H1 (cell line): ENCODE measurements around the gene CORO2B. TPM values are rescaled to one million over a fixed set of nuclear protein-coding genes. Genes with fewer than 3 reads are reported as not detected.

Source experiments
- ATF2 ChIP-seq: IDR thresholded peaks from 2 replicates; pipeline ENCODE4 v1.6.1; 2012; ENCODE audit warnings: low read length, inconsistent platforms
- CTBP2 ChIP-seq: IDR thresholded peaks from 2 replicates; pipeline ENCODE4 v1.7.0; 2011; ENCODE audit warnings: borderline replicate concordance, mild to moderate bottlenecking, moderate library complexity, mixed read lengths, low read length; ENCODE audit not compliant: insufficient read depth, insufficient read length
- EZH2 ChIP-seq: fragments of 200-600 bp; sonication (generic); IDR thresholded peaks from 2 replicates; pipeline ENCODE4 v1.7.1; 2012; ENCODE audit warnings: low read depth, mild to moderate bottlenecking, moderate library complexity, low read length, inconsistent platforms; ENCODE audit not compliant: severe bottlenecking
- JUN ChIP-seq: IDR thresholded peaks from 2 replicates; pipeline ENCODE4 v1.6.1; 2011; ENCODE audit warnings: low read depth, mild to moderate bottlenecking, improper control_type of control experiment, low read length
- MAFK ChIP-seq: IDR thresholded peaks from 2 replicates; pipeline ENCODE4 v1.6.1; 2012; ENCODE audit warnings: low read depth, mild to moderate bottlenecking, improper control_type of control experiment, low read length
- POU5F1 ChIP-seq: IDR thresholded peaks from 2 replicates; pipeline ENCODE4 v1.6.1; 2011; ENCODE audit warnings: low read depth, mild to moderate bottlenecking, low read length, moderate library complexity
- SP2 ChIP-seq: IDR thresholded peaks from 2 replicates; pipeline ENCODE4 v1.6.1; 2012; ENCODE audit warnings: mild to moderate bottlenecking, low read length, inconsistent platforms
- SUZ12 ChIP-seq: fragments of 200-600 bp; sonication (generic); IDR thresholded peaks from 2 replicates; pipeline ENCODE4 v1.6.1; 2012; ENCODE audit warnings: mild to moderate bottlenecking, inconsistent platforms, low read length, moderate library complexity, mixed read lengths
- TAF1 ChIP-seq: IDR thresholded peaks from 2 replicates; pipeline ENCODE4 v1.6.1; 2011; ENCODE audit warnings: mild to moderate bottlenecking, low read depth, low read length
- TCF12 ChIP-seq: IDR thresholded peaks from 2 replicates; pipeline ENCODE4 v1.6.1; 2011; ENCODE audit warnings: low read depth, mild to moderate bottlenecking, low read length
- polyA plus RNA-seq, 7 experiments: library from polyadenylated mRNA; depleted of rRNA in 3 of 7; stranded (reverse) in 5 of 7; unstranded in 2 of 7; fragments of >200 nt in 5 of 7; fragments of 200-250 nt in 2 of 7; gene quantifications; 1 replicate in 5 of 7; 2 replicates in 1 of 7; 4 replicates in 1 of 7; pipeline versions ENCODE4 v1.2.1 to v1.2.3, GENCODE V29; 2011 to 2013; ENCODE audit warnings: missing spikeins in 2 of 7, mixed read lengths in 2 of 7
- total RNA-seq: library from RNA; stranded (reverse); fragmentation: NEBNext Ultra II Directional; extraction: Animal tissue kit (Norgen Biotek cat#: 25700); gene quantifications from 2 replicates; pipeline ENCODE4 v1.2.1, GENCODE V29; 2021
- TF ChIP-seq, protein P1 (sequence below): fragments of 300-600 bp; sonication (generic); IDR thresholded peaks from 2 replicates; pipeline ENCODE4 v1.7.1; 2012; ENCODE audit warnings: low read length, moderate library complexity, mild to moderate bottlenecking, inconsistent platforms; ENCODE audit not compliant: insufficient replicate concordance

The CORO2B gene
- total and polyA plus RNA-seq, 2 of the 8 experiments (the other 6 are each of a cell fraction or from before 2014, with no cell fraction given) = 3.4 to 6.7 TPM

GRCh38 chr15:68711406-68711805 lies 132.6 kb downstream of the CORO2B start (continued):
- TF ChIP-seq, protein P1, sequence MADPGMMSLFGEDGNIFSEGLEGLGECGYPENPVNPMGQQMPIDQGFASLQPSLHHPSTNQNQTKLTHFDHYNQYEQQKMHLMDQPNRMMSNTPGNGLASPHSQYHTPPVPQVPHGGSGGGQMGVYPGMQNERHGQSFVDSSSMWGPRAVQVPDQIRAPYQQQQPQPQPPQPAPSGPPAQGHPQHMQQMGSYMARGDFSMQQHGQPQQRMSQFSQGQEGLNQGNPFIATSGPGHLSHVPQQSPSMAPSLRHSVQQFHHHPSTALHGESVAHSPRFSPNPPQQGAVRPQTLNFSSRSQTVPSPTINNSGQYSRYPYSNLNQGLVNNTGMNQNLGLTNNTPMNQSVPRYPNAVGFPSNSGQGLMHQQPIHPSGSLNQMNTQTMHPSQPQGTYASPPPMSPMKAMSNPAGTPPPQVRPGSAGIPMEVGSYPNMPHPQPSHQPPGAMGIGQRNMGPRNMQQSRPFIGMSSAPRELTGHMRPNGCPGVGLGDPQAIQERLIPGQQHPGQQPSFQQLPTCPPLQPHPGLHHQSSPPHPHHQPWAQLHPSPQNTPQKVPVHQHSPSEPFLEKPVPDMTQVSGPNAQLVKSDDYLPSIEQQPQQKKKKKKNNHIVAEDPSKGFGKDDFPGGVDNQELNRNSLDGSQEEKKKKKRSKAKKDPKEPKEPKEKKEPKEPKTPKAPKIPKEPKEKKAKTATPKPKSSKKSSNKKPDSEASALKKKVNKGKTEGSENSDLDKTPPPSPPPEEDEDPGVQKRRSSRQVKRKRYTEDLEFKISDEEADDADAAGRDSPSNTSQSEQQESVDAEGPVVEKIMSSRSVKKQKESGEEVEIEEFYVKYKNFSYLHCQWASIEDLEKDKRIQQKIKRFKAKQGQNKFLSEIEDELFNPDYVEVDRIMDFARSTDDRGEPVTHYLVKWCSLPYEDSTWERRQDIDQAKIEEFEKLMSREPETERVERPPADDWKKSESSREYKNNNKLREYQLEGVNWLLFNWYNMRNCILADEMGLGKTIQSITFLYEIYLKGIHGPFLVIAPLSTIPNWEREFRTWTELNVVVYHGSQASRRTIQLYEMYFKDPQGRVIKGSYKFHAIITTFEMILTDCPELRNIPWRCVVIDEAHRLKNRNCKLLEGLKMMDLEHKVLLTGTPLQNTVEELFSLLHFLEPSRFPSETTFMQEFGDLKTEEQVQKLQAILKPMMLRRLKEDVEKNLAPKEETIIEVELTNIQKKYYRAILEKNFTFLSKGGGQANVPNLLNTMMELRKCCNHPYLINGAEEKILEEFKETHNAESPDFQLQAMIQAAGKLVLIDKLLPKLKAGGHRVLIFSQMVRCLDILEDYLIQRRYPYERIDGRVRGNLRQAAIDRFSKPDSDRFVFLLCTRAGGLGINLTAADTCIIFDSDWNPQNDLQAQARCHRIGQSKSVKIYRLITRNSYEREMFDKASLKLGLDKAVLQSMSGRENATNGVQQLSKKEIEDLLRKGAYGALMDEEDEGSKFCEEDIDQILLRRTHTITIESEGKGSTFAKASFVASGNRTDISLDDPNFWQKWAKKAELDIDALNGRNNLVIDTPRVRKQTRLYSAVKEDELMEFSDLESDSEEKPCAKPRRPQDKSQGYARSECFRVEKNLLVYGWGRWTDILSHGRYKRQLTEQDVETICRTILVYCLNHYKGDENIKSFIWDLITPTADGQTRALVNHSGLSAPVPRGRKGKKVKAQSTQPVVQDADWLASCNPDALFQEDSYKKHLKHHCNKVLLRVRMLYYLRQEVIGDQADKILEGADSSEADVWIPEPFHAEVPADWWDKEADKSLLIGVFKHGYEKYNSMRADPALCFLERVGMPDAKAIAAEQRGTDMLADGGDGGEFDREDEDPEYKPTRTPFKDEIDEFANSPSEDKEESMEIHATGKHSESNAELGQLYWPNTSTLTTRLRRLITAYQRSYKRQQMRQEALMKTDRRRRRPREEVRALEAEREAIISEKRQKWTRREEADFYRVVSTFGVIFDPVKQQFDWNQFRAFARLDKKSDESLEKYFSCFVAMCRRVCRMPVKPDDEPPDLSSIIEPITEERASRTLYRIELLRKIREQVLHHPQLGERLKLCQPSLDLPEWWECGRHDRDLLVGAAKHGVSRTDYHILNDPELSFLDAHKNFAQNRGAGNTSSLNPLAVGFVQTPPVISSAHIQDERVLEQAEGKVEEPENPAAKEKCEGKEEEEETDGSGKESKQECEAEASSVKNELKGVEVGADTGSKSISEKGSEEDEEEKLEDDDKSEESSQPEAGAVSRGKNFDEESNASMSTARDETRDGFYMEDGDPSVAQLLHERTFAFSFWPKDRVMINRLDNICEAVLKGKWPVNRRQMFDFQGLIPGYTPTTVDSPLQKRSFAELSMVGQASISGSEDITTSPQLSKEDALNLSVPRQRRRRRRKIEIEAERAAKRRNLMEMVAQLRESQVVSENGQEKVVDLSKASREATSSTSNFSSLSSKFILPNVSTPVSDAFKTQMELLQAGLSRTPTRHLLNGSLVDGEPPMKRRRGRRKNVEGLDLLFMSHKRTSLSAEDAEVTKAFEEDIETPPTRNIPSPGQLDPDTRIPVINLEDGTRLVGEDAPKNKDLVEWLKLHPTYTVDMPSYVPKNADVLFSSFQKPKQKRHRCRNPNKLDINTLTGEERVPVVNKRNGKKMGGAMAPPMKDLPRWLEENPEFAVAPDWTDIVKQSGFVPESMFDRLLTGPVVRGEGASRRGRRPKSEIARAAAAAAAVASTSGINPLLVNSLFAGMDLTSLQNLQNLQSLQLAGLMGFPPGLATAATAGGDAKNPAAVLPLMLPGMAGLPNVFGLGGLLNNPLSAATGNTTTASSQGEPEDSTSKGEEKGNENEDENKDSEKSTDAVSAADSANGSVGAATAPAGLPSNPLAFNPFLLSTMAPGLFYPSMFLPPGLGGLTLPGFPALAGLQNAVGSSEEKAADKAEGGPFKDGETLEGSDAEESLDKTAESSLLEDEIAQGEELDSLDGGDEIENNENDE = no peak
- TF ChIP-seq SP2 = no peak
- no peak for TF ChIP-seq POU5F1
- TF ChIP-seq EZH2 = no peak
- no peak for TF ChIP-seq TAF1
- TF ChIP-seq TCF12 = no peak
- no peak for TF ChIP-seq MAFK
- no peak for TF ChIP-seq SUZ12
- TF ChIP-seq CTBP2 = no peak
- no peak for TF ChIP-seq ATF2
- no peak for TF ChIP-seq JUN
